GM18858 (cell line): ENCODE data around the gene CXCR6.

Experiments used
- ATAC-seq: cut with Tn5 transposase; IDR thresholded peaks from one replicate; pipeline ENCODE4 v1.9.1; 2021; ENCODE audit not compliant: unreplicated experiment

The CXCR6 gene

DNA sequence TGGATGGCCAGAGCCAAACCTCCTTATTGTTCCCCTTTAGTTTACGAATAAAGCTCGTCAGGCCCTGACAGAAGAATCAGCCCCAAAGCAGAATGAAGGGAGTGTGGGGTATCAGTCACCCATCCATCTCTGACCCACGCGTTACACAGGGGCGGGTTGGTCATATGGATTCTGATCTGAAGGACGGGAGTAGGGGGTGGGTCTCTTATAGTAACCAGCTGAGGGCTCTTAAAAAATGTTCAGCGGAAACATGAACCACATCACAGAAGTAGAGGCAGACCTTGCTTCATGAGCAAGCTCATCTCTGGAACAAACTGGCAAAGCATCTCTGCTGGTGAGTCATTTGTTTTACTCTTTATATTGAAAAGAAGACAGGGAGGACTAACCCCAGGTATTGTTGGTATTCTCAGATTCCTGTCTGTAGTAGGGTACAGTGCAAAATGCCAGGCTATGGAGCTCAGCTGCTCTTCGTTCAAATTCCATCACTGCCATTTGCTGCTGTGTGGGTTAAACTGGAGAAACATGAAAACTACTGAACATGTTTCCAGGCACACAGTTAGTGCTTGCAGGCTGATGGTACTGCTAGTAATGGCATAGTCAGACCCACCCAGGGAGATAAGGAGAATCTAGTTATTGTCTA is at the start of gene CXCR6:
Gene CXCR6 (plus strand): TSS at position 258 of the 640 bp plus-strand sequence. CDS start 3,018 bp downstream, outside the sequence.
- ATAC-seq = no peak

DNA sequence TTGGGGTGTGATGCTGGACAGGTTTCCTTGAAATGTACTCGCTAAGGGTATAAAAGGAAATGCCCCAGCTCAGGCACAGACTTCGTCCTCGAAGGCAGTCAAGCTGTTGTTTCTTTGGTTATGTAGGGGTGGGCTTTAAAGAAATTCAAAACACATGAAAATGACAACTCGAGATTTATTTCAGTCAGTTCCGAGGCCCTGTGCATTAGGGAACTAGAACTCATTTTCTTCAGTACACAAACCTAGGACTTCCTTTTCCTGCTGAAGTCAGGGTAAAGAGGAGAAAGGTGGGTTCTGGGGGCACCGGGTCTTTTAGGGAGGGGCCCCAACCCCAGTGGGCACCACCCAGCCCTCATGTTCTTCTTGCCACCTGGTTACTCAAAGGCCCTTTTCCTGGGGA is 49.2 kb upstream of the CXCR6 start:
- ATAC-seq = no peak

DNA sequence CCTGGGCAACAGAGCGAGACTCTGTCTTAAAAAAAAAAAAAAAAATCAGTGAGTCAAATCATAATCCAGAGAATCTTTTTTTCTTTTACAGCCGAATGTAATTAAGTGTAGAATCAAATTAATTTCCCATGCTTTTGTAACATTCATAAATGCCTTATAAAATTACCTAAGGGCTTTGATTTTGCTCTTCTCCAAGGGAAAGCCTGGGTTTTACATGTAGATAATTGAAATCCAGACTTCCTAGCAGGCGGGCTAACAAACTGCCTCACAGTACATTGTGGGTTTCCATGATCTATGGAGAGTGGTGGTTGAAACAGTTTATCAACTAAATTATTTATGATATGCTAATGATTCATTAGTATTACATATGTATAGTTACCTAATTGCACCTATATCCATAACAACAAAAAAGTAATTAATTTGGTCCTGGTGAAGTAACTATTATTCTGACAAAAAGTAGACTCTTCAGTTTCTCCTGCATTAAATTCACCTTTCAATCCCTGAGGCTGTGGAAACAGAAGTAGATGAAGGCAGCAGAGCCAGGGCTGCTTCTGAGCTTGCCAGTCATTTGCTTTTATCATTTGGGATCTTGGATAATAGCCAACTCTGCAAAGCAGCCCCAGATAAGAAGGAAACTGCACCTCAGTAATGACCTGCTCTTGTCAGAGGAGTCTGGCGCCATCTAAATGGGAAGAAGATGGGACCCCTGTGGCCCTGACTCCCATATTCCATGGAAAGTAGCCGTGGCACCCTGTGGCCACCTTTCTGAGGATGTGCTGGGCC is 47.4 kb upstream of the CXCR6 start:
- ATAC-seq = no peak

DNA sequence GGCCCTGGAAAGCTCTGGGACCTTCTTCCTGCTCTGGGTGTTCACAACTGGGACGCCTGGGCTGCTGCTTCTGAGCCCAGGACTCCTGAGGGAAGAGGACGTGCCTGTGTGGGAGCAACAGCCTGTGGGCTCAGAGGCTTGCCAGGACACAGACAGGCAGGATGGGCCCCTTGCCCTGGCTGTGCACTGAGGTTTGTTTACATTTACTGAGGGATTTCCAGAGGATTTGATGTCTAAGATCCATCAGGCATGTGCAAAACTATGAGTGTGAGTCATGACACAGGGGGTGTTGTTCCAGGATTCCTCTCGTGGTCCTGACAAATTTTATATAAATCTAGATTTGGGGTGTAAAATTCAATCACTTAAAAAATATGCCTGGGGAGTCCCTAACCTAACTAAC is 46.3 kb upstream of the CXCR6 start:
- ATAC-seq = no peak

DNA sequence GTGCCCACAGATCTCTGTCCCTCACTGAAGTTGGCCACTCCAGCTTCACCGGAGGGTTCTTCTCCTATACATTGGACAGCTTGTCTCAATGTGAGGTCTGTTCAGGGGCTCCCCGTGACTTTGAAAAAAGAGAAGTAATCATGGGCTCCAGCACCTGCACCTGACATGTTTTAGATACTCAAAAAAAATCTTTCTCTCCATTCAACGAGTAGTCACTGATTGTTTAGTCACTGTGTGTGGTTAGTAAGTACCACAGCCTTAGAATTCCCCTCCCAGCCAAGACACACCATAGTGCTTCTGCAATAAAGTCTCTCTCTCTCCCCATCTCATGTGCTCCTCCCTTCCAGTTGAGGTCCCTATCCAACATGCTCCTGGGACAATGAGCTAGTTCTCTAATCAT is 38.3 kb upstream of the CXCR6 start:
- ATAC-seq = no peak

DNA sequence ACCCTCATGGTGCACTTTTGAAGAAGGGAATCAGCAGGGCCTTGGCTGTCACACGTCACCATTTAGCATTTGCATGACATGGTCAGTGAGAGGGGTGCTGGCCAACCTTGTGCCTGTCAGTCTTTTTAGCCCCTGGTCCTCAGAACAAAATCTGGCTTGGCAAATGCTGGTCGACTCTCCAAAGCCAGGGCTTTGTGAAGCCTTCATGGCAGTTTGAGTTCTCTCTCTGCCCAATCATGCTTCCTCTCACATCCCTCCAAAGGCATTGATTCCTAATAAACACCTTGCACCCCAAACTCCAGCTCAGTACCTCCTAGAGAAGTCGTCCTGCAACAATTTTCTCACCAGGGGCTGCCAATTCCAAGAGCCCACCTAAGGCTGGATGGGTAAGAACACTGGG is 37.5 kb upstream of the CXCR6 start:
- ATAC-seq = no peak

DNA sequence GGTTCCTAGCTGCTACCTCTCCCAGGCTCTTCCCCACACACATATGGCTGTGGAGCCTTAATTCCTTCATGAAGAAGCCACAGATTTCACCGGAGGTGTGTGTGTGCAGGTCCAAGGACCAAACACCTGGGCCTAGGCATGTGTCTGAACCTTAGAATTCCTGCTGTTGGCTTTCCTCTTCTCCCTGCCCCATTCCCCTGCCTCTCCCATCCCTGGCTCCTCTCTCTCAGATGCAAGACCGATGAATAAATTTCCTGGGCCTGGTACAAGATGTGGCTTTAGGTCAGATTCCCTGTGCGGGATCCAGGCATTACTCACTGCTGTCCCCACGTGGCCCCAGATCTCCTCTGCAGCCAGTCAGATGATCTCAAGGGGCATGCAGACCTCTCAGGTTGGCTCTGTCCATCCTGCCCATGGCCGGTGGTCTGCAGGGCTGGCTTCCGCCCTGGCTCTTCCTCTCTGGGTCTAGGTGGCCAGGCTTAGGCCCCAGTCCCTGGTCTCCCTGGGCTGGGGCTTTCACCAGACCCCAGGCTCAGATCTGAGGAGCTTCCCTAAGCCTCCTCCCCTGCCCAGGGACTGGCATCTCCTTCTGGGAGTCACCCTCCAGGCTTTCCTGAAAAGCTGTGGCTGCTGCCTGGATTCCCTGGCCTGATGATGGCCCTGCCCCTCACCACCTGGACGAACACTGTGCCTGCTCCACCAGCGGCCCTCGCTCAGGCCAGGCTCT is 36.4 kb upstream of the CXCR6 start:
- ATAC-seq = no peak

DNA sequence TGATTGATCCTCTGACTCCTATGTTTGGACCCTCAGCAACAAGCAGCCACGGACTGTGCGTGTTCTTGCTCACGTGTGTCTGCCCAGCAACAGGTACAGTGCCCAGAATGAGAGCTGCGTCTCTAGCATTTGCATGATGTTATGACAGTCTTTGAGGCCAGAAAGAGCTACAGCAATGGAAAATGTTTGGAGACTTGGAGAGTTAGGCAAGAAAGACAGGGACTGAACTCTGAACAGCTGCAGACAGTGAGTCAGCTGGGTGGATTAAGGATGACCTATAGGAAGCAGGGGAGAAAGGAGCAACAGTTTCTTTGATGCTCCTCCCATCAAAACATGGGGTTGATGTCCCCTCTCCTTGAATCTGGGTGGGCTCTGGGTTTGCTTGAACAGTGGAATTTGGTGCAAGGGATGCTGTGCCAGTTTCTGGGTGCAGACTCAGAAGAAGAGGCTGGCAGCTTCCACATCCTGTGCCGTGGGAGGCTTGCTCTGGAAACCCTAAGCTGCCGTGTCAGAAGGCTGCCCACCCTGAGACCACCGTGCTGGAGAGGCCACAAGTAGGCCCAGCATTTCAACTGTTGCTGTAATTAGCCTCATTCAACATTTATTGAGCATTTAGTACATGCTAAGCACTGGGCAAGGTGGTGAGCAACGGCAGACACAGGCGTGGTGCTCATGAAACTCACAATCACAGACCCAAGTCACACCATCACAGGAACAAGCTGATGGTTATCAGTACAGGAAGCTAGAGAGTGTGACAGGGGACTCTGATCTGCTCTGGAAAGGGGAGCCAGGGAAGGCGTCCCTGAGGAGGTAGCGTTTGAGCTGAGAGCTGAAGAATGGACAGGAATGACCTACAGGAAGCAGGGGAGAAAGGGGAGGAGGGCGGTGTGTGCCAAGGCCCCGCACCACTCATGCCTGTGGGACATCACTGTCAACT is 35.2 kb upstream of the CXCR6 start:
- no peak for ATAC-seq

DNA sequence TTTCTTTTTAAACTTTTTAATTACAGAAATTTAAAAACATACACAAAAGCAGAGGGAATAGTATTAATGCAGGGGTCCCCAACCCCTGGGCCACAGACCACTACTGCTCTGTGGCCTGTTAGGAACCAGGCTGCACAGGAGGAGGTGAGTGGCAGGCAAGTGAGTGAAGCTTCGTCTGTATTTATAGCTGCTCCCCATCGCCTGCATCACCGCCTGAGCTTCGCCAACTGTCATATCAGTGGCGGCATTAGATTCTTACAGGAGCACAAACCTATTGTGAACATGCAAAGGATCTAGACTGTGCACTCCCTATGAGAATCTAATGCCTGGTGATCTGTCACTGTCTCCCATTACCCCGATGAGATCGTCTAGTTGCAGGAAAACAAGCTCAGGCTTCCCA is 34.5 kb upstream of the CXCR6 start:
- ATAC-seq = no peak

DNA sequence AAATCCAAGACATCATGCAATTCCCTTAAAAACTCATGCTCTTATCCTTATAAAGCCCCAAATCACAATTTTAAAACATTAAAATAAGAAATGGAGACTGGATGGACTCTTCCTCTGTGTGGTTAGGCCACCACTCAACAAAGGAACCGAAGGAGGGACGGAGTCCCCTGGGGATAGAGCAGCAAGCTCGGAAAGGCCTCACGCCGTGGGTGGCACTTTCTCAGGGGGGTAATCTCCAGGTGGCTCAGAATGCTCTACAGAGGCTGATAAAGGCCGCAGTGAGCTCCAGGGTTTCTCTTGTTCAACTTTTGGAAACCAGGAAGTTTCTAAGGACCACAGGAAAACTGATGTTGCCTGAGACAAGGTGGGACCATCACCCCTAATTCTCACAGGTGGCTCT is 33.7 kb upstream of the CXCR6 start:
- no peak for ATAC-seq

DNA sequence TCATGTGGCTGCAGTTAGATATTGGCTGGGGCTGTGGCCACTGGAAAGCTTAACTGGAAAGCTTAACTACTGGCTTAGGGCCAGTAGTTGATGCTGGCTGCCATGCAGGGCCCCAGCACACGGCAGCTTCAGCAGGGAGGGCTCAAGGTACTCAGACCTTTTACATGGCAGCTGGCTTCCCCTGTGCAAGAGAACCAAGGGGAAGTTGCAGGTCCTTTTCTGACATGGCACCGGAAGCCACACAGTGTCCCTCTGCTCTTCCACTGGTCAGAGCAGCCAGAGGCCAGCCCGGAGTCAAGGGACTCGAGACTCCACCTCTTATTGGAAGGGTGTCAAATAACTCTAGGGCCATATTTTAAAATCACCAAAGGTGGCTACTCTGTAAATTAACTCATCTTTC is 32.4 kb upstream of the CXCR6 start:
- ATAC-seq = no peak

DNA sequence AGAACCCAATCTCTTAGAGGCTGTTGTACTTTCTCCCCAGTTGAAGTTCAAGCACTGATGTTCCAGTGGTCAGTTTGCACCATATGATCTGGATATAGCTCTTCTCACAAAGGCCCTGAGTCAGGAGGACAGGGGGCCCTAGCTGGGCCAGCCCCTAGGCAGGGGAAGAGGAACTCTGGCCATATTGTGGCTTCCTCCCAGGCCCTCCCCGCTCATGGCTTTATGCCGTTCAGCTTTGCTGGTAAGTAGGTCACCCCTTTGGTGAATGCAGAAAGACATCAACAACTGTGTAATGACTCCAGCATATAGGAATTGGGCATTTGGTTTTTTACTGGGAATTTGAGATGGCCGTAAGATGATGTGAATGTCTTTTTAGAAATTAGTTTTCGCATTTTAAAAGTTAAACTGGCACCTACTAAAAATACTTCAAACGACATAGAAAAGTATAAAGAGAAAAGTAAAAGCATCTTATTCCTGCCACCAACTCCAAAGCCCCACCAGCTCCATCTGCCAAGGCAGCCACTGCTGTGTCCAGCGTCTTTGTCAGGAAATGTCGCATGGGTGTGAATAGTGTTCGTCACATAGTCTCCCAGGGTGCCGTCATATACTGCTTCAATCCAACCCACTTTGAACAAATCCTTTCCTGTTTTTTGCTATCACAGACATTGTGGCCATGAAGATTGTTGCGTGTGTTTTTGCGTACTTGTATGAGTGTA is 31.6 kb upstream of the CXCR6 start:
- ATAC-seq = no peak

DNA sequence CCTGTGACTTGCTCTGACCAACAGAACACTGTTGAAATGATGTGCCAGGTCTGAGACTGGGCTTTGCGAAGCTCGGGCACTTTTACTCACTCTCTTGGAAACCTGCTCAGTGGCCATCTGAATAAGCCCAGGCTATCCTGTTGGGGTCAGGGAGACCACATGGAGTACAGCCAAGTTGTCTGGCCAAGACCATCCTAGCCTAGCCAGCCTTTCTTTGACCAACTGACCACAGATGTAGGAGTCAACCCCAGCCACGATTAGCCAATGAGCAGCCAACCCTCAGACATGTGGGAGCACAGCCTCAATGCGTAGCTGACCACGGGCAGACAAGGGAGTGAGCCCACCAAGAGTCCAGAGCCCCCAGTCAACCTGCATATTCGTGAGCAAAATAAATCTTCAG is 30.8 kb upstream of the CXCR6 start:
- no peak for ATAC-seq

DNA sequence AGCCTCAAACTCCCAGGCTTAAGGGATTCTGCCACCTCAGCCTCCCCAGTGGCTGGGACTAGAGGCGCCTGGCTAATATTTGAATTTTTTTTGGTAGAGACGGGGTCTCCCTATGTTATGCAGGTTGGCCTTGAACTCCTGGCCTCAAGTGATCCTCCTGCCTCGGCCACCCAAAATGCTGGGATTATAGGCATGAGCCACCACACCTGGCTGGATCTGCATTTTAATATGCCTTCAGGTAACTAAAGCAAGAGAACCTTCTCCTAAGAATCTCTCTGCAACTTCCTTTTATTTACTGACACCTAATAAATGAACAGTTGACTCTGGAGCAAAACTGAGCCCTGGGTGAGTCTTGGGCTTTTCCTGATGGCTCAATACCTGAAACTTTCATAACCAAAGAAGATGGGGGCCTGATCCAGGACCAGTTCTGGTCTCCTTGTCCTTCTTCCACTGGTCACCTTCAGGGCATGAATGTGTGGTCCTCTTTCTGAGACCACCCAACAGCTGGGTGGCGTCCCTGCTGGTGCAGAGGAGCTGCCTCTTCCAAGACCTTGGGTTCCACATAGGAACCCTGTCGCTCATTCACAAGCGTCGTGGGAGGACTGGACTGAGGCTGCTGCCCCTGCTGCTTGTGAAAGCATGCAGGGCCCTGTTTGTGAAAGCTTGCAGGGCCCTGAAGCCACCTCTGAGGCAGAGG is 28.8 kb upstream of the CXCR6 start:
- no peak for ATAC-seq

DNA sequence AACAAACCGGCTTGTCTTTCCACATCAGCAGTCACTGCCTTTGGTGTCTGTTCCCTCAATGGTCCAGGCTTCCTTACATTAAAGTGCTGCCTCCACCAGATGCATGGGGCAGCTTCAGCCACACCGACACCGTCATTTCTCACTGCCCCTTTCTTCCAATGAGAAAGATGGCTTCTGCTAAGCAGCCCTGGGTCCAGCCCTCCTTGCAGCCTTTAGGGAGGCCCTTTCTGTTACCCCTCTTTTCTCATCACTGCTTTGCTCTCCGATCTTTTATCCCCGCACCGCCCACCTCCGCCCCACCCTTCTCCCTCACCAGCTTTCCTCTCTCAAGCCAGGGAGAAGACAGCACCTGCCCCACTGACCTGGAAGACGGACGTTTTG is 28.2 kb upstream of the CXCR6 start:
- no peak for ATAC-seq

DNA sequence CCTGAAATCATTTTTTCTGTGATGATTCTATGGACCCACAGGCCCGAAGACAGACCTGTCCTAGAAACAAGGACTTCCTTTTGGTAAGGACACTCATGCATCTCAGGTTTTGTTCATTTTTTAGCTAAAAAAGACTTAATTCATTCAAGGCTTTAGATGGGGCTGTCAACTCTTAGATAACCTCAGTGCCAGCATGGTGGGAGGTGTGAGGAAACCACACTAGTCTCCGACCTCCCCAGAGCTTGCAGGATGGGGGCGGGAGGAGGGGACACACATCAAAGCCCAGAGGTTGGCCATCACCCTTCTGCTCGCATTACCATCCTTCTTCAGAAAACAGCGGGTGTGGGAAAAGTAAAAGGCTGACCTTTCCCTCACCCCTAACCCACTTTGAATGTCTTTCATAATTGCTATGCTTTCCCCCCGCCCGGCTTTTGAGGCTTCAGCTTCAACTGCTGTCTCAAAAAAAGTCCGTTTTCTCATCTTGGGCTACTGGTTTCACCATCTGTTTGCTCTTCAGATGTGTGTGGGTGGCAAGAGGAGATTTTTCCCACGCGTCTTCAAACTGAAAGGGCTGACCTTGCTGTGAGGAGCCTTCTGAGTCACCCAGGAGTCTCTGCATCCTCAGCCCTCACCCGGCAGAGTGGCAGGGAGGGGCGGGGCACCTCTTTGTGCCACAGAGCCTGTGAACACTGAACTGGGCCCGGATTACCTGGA is 27.6 kb upstream of the CXCR6 start:
- peak; percentile 78 for ATAC-seq

DNA sequence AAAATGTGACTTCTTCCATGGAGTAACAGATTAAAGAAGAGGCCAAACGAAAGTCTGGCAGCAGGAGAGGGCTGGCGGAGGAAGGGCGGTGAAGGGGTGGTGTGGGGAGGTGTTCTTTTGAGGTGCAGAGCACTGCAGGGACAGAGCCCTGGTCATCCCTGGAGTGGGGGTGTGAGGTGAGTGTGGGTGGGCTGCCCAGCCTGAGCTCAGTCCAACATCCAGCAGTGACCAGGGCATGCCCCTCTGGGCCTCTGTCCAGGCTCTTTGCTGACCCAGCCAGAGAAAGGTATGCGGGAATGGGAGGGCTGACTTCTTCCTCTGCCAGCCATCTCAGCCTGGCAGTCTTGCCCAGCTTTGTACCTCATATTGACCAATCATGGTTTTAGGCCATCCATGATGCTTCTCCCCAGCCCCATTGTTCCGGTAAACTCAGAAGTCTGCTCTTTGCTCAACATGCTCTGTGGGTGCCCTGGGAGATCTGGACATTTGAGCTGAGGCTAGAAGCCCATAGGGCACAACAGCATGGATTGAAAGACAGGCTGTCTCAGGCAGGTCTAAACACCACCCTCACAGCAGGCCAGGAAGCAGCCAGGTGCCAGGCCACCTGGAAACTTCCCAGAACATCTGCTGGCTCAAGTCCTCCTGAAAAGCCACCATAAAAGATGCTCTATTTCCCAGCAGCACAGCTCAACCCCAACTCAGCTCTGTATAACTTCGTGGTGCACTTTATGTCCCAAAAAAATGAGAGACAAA is 25.9 kb upstream of the CXCR6 start:
- no peak for ATAC-seq
